Left lung (tissue), 10 donors: Measurements from ENCODE around the gene SPTBN1. TPM values are rescaled to one million over a fixed set of nuclear protein-coding genes. Genes with fewer than 3 reads are reported as not detected.

Experiments used
- ATAC-seq: fragments of 200-7000 bp; cut with Tn5 transposase; one replicate; pipeline ENCODE4 v1.9.1; 2020; ENCODE audit warnings: moderate library complexity
- DNase-seq, 4 donors: peaks; one replicate each; pipeline ENCODE4 v3.0.0-alpha.2; 2013 to 2020
- H3K27ac ChIP-seq, 2 donors: fragments of 200-600 bp; sonication (generic) in 1 of 2; one replicate each; pipeline versions ENCODE4 v1.5.0 to v1.8.0; 2020 to 2021
- H3K27me3 ChIP-seq, 2 donors: fragments of 200-600 bp; sonication (generic) in 1 of 2; one replicate each; pipeline versions ENCODE4 v1.5.0 to v1.8.0; 2020 to 2021
- H3K36me3 ChIP-seq, 2 donors: fragments of 200-600 bp; sonication (generic) in 1 of 2; one replicate each; pipeline versions ENCODE4 v1.5.0 to v1.8.0; 2020 to 2021
- H3K4me1 ChIP-seq, 2 donors: fragments of 200-600 bp; one replicate each; pipeline ENCODE4 v1.8.0; 2021
- H3K4me3 ChIP-seq, 2 donors: fragments of 200-600 bp; sonication (generic) in 1 of 2; one replicate each; pipeline versions ENCODE4 v1.5.0 to v1.8.0; 2020 to 2021; ENCODE audit warnings: mild to moderate bottlenecking in 1 of 2
- H3K9me3 ChIP-seq, 2 donors: fragments of 200-600 bp; sonication (generic) in 1 of 2; one replicate each; pipeline versions ENCODE4 v1.5.0 to v1.8.0; 2020 to 2021
- intact Hi-C, 2 donors: fragments of 100-400 bp; cut with DNase I; formaldehyde crosslinking; loops; one replicate each; pipeline versions ENCODE4 v1.11.2 to v1.14.2; 2022
- polyA plus RNA-seq, 6 donors: library from polyadenylated mRNA; unstranded; fragments of 120-200 nt; gene quantifications; one replicate each; pipeline ENCODE4 v1.2.1, GENCODE V29; 2013; ENCODE audit not compliant: insufficient read length in 6 of 6
- total RNA-seq, 2 donors: library from RNA; stranded (reverse); fragmentation: NEBNext Ultra II Directional; extraction: Animal tissue kit (Norgen Biotek cat#: 25700); gene quantifications; one replicate each; pipeline ENCODE4 v1.2.1, GENCODE V29; 2021
- TF ChIP-seq, protein P1 (sequence below), 2 donors: fragments of 200-600 bp; sonication (generic) in 1 of 2; IDR thresholded peaks; one replicate each; pipeline versions ENCODE4 v1.5.0 to v1.8.0; 2021; ENCODE audit warnings: antibody characterized with exemption in 2 of 2
- donor health status: DM: no; HTN: yes; CAD: no.
- donor health status: DM: no; HTN: no; CAD: no.

SPTBN1 gene
- total and polyA plus RNA-seq, 8 donors = 441 to 578 (median 543) TPM

DNA sequence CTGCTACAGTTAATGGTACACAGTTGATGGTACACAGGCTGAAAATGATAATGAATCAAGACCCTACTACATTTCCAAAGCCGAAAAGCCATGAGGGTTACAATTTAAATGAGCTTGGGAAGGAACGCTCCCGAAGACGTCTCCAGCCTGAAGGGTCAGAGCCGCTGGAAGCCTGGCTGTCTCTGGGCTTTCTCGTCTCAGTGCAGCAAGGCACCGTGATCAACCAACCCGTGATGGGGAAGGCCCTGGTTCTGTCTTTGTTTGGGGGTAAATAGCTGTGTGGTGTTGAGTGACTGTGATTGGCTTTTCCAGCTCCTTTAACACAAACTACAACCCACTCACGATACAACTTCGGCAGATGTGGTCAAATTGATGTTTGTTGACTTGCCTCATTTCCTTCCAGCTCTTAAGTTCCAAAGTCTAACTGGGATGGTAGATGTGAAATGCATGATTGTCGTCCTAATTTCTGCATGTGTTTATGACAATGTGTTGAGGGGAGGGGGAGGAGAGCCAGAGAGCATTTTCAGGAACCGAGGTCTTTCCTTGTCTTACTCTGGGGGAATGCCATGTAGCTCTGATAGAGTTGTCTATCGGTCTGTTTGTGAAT lies 207.4 kb downstream of the SPTBN1 start:
- Histone ChIP-seq H3K9me3 (no peaks in the 10 kb centered on the region), H3K27ac (peak overlapping the region in 1 of 2 donors; percentile 23), H3K4me1 (peaks cover 23 to 46% of the 10 kb centered on the region in 2 donors), H3K27me3 (no peaks in the 10 kb centered on the region), H3K36me3 (peaks cover 0 to 89% of the 10 kb centered on the region in 2 donors), H3K4me3 (no peak overlapping the region)
- TF ChIP-seq, protein P1, sequence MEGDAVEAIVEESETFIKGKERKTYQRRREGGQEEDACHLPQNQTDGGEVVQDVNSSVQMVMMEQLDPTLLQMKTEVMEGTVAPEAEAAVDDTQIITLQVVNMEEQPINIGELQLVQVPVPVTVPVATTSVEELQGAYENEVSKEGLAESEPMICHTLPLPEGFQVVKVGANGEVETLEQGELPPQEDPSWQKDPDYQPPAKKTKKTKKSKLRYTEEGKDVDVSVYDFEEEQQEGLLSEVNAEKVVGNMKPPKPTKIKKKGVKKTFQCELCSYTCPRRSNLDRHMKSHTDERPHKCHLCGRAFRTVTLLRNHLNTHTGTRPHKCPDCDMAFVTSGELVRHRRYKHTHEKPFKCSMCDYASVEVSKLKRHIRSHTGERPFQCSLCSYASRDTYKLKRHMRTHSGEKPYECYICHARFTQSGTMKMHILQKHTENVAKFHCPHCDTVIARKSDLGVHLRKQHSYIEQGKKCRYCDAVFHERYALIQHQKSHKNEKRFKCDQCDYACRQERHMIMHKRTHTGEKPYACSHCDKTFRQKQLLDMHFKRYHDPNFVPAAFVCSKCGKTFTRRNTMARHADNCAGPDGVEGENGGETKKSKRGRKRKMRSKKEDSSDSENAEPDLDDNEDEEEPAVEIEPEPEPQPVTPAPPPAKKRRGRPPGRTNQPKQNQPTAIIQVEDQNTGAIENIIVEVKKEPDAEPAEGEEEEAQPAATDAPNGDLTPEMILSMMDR (IDR thresholded peaks at IDR 0.05) = no peak
- intact Hi-C loops = no loop called here
- ATAC-seq (no peak), DNase-seq (no peak)

GRCh38 chr2:54664238-54664786 lies 208.2 kb downstream of the SPTBN1 start:
- Histone ChIP-seq H3K9me3 (no peaks in the 10 kb centered on the region), H3K27ac (peak overlapping the region; percentile 67 to 89), H3K27me3 (no peaks in the 10 kb centered on the region), H3K4me1 (peaks cover 23 to 53% of the 10 kb centered on the region in 2 donors), H3K36me3 (peaks cover 0 to 86% of the 10 kb centered on the region in 2 donors), H3K4me3 (no peak overlapping the region)
- intact Hi-C loops = no loop called here
- TF ChIP-seq, protein P1 (IDR thresholded peaks at IDR 0.05) = no peak
- DNase-seq (no peak), ATAC-seq (no peak)

- Histone ChIP-seq H3K4me1 (peaks cover 28 to 64% of the 10 kb centered on the region in 2 donors), H3K36me3 (peaks cover 0 to 79% of the 10 kb centered on the region in 2 donors), H3K27me3 (no peaks in the 10 kb centered on the region), H3K27ac (peak overlapping the region; percentile 67 to 89), H3K4me3 (no peak overlapping the region), H3K9me3 (no peaks in the 10 kb centered on the region)
- TF ChIP-seq, protein P1 (IDR thresholded peaks at IDR 0.05) = peak; percentile 56 to 70
- DNase-seq (peak in 2 of 4 donors; percentile 46 to 64), ATAC-seq (peak; percentile 71)
- intact Hi-C loops = no loop called here
These were observed 209.3 kb downstream of the SPTBN1 start for GRCh38 chr2:54665436-54665856.

DNA sequence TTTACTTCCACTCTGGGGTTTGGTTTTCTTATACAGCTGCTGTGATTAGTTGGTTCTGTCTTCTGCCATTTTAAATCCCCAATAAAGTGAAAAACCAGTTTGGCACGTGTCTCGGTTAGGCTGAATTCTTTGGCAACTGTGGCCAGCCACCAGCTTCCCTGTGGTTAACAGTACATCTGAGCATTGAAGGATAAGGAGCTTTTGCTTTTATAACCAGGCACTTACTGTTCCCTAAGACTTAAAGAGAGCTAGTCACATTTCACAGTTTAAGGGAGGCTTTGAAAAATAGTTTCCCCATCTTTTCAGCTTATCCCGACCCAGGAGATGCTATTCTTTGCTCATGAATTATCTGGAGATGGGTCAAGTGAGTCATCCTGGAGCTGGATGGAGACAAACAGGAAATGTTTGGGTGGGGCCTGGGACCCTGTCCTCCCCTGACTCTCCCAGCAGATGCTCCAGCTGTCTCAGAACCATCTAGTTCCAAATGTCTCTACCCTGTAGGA lies 210.1 kb downstream of the SPTBN1 start:
- H3K27ac ChIP-seq = peak overlapping the region; percentile 67 to 89
- peaks cover 31 to 71% of the 10 kb centered on the region in 2 donors for H3K4me1 ChIP-seq
- no peaks in the 10 kb centered on the region for H3K9me3 ChIP-seq
- no peak overlapping the region for H3K4me3 ChIP-seq
- H3K36me3 ChIP-seq = peaks cover 0 to 79% of the 10 kb centered on the region in 2 donors
- peak; percentile 49 for ATAC-seq
- no peak for DNase-seq
- H3K27me3 ChIP-seq = no peaks in the 10 kb centered on the region
- intact Hi-C loops = no loop called here
- TF ChIP-seq, protein P1 (IDR thresholded peaks at IDR 0.05) = no peak

DNA sequence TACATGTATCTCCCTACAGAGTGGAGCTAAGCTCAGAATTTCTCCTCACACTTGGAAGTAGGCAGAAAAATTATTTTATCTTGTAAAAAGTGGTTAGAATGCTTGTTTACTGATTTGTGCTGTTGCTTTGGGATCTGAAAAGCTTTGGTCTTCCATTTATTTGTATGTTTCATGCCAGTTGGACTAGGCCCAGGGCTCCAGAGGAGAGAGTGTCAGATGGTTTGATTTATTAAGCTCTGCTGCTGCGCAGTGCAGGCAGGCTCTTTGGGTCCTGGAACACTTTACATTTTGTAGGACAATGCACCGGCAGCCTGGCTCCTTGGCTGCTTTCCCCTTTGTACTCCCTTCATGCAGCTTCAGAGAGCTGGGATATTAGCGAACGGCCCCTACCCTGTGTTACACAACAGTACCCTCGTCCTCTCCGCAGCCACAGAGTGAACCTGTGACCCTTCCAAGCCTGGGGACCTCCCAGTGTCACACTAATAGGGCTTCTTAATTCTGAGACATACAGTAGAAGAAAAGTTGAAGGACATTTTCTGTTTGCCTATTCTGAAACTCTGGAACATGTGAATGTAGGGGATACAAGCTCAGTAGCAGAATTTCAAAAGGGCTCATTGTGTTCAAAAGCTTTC lies 210.6 kb downstream of the SPTBN1 start:
- H3K36me3 ChIP-seq = peaks cover 0 to 75% of the 10 kb centered on the region in 2 donors
- ATAC-seq (peak; percentile 29), DNase-seq (peak in 2 of 4 donors; percentile 86 to 91)
- no peak overlapping the region for H3K4me3 ChIP-seq
- H3K4me1 ChIP-seq = peaks cover 31 to 77% of the 10 kb centered on the region in 2 donors
- intact Hi-C loops = no loop called here
- peak overlapping the region; percentile 67 to 89 for H3K27ac ChIP-seq
- H3K9me3 ChIP-seq = no peaks in the 10 kb centered on the region
- no peaks in the 10 kb centered on the region for H3K27me3 ChIP-seq
- TF ChIP-seq, protein P1 (IDR thresholded peaks at IDR 0.05) = no peak
